HG03565 (cell line): ENCODE results near the gene POGLUT2.

Source experiments
- ATAC-seq: cut with Tn5 transposase; IDR thresholded peaks from one replicate; pipeline ENCODE4 v1.9.1; 2021; ENCODE audit warnings: mild to moderate bottlenecking, moderate library complexity; ENCODE audit not compliant: unreplicated experiment

The POGLUT2 gene

DNA sequence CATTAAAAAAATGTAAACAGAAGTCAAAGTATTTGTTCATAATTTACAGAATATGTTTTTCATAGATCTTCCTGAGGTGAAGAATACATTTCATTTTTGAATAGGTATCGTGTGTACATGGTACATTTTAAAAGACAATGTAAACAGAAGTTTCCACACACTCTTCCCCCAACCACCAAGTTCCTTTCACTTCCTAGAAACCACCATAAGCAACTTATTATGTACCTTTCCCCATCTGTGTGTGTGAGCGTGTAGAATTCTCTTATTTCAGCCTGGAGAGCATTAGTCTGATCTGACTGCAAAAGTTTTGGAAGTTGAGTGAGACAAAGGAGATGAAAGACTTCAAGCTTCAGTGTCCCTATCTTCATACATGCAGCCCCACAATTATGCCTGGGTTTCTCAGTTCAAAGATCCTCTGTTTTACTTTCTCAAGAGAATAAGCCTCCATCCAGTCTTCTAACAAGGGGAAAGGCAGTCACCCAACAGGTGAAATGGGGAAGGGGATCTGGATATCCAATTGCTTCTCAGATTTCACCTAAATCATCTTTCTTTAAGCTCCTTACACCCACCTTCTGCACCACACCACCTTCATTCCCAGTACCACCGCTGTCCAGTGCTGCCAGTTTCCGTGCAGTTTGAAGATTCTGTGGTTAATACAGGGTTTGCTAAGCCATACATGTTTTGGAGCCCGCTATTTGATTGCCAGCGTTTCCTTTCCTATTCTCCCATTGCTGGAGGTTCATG, 27.3 kb downstream of the POGLUT2 start:
- ATAC-seq = no peak

DNA sequence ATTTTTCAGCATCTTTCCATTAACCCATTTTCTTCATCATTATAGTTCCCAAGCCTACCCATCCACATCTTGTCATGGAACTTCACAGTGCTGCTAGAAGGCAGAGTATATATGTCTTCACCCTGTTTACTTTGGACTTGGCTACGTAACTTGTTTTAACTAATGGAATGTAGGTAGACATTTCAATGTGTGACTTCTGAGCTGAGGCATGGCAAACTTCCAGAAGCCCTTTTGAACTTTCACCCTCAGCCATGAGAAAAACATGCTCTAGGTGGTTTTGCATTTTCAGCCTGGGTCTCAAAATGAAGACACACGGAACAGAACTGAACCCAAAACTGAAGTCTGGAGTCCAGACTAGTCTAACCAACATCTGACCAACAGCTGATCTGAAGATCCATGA, 28.3 kb downstream of the POGLUT2 start:
- no peak for ATAC-seq

DNA sequence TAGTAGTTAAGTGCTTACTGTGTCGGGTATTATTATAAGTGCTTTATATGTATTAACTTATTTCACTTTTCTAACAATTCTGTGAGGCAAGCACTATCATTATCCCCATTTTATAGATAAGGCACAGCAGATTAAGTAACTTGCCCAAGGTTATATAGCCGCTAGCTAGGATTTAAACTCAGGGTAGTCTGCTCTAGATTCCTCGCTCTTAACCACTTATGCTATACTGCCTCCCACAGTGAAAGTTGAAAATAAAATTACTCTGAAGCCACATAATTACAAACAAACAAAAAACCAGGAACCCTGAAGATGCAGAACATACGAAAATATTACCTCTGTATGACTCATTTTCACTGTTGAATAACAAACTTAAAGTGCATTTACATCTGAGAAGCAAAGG, 29.1 kb downstream of the POGLUT2 start:
- no peak for ATAC-seq

DNA sequence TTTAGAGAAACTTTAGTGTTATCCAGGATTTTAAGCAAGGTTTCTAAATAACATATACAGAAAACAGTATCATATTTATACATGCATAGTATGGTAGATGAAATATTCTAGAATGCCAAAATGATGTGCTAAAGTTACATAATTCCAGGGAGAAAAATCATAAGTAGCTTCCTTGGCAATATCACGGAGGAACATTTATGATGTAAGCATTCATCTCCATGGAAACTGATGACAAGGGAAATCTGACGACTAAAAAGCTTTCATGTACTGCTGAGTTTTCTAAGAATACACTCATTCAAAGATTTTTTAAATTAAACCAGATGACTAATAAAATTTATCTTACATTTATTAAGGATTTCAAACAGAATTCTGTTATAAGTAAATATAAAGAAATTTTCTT, 29.9 kb downstream of the POGLUT2 start:
- no peak for ATAC-seq

DNA sequence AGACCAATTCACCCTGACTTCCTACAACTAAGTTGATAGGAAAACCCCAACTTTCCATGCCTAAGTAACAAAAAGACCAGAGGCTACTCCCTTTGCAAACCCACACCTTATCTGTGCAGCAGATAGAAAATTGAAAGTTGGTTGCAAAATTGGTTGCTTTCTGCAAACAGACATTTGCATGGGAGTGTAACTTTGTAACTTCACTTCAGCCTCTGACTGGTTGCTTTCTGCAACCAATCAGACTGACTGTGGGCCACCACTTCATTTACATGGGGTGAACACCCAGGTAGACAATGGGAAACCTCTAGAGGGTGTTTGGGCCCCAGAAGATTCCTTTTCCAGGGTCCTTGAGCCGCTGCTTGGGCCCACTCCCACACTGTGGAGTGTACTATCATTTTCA, 35.0 kb downstream of the POGLUT2 start:
- ATAC-seq = no peak

DNA sequence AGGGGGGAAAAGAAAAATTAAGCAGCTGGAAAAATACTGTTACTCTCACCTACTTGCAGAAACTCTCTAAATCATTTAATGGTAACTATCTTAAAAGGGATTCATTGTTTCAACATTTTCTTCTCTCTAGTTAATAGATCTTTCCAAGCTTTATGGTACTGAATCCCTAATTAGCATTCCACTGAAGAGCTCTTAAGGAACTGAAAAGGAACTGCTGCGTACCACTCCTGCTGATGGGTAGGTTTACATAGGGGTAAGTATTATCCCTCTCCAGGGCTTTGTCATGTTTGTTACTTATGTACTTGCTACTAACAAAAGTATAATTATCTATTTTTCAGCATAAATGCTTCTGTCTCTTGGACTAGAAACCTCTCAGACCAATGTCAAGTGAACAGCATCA, 37.7 kb downstream of the POGLUT2 start:
- ATAC-seq = no peak

DNA sequence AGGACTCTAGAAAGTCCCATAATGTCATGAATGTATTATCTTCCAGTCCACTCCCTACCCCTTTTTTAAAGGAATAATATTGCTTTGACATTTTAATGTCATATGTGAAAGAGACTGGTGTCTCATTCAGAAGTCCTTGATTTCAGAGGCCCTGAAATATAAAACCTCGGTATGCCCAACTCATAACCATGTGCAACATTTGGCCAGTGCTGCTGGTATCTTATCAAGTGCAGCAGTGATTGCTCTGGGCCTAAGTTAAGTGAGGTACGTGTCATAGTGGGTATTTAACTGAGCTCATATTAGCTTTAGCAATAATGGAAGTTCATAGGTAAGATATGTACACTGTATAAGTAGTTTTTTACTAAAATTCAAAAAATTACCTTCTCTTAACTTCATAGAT, 39.9 kb downstream of the POGLUT2 start:
- no peak for ATAC-seq

DNA sequence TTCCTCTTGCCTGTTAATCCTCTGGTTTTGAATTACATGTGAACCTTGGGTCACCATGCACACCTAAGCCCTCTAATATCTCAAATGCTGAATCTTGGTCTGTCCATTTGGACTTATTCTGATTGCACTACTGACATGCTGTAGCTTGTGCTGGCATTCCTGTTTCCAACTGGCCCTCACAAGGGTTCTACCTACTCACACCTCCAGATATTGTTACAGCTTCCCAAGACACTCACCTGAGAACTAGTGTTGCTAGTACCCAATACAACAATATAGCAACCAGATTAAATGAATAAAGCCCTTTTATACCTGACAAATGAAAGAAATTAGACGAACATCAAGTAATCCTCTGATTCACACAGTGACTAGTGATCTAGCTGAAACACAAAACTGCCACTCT, 41.8 kb downstream of the POGLUT2 start:
- ATAC-seq = no peak

DNA sequence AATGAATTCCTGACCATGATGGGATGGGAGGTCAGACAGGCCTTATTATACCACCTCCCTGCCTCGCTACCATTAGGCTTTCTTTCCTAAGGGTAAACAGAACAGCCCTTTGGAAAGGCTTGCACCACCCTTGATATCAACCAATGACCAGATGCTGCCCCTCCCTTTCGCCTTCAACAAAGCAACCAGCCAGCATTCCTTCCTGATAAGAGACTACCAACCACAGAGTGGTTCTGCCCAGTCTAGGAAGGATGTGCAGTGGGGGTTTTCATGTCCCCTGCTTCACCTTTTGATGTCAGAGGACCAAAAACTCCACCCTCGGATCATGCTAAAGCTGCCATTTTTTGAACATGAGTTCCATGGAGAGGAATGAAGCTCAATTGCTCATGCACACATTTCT, 46.9 kb downstream of the POGLUT2 start:
- no peak for ATAC-seq

DNA sequence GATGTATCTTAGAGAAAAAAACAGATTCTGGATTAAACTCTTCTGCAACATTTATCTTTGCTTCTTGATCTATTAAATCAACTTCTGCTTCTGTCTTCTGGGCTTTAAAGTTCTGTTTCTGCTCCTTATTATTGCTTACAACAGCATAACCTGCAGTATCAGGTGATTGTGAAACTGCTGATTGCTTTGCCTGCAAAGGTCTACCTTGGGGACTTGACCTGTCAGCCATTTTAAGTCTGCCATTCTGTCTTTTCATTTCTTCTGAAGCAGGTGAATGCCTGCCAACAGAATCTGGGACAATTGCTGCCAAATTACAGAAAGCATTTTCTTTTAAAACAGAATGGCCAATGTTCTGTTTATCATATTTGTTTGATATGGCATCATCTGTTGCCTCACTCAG, 56.3 kb downstream of the POGLUT2 start:
- ATAC-seq = no peak

DNA sequence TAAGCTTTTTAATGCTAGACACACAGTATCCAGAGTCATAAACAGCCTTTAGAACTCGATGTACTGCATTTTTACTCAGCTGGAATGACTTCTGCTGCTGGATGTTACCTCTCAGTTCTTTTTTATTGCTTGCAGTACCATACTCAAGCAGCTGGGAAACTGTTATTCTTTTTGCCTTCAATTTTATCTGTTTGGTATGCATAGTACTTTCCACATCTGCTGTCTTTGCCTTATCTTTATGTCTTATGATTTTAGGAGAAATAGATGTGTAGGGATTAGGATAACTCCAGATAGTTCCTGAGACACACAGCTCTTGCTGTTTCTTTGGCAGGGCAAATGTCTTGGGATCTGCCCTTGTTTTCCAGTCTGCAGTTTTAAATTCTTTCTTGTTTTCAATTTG, 56.7 kb downstream of the POGLUT2 start:
- ATAC-seq = no peak
